ENCODE data around the gene VWA7.
A peak's percentile ranks its signal among the peaks of the same experiment; 100 is the strongest.
"Not testable (repeated sequence)": the region's sequence is repeated elsewhere in the genome, so short reads cannot be mapped to it uniquely, and the experiment has no call there.

VWA7 gene

GRCh38 chr6:31799781-31800180 lies 22.7 kb upstream of the VWA7 start:
- no peak for DNase-seq

GRCh38 chr6:31797588-31797987 lies 20.5 kb upstream of the VWA7 start:
- DNase-seq: no peak

DNA sequence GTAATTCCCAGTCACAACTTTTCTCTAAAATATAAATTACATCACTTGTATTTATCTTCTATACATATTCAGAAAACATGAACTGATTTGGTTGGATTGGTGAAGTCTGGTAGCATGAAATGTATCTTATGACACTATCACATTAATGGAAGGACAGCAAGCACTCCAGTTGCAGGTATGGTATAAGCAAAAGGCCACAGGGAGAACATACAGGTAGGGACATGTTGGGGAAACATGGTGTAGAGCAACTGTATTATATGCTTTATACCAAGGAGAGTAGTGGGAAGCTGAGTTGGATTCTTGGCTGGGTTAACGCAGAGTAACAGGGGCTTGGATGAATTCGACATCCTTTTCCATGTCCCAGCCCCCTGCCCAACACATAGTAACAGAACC lies 19.9 kb upstream of the VWA7 start:
- no peak for DNase-seq

DNA sequence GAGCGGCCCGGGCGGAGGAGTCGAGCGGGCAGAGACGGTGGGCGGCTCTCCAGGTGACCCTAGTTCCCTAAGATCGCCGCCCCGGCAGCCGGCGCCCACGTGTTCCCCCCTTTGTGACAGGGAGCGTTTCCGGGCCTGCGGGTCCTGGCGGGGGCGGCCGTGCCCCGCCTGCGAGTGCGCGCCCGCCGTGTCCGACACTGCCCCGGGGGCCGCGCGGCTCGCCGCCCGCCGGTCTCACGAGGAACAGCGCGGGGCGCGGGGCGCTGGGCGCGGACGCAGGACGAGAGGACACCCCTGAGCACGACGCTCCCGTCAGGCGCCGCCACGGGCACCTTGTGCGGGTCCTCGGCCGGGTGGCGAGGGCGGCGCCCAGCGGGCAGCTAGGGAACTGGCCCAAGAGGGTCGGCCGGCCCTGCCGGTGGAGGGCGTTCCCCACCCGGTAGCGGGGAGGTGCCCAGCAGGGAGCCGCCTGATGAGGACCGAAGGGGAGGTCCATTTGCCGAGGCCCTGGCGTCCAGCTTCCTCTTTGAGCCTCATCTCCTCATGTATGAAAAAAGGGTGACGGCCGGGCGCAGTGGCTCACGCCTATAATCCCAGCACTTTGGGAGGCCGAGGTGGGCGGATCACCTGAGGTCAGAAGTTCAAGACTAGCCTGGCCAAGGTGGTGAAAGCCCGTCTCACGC lies 18.6 kb upstream of the VWA7 start, which contains the start of gene VARS1:
TSS of gene VARS1 (minus strand) at position 137 of the 683 bp plus-strand sequence. CDS start 535 bp downstream, outside the sequence.
- peak; percentile 63 to 91 for DNase-seq

DNA sequence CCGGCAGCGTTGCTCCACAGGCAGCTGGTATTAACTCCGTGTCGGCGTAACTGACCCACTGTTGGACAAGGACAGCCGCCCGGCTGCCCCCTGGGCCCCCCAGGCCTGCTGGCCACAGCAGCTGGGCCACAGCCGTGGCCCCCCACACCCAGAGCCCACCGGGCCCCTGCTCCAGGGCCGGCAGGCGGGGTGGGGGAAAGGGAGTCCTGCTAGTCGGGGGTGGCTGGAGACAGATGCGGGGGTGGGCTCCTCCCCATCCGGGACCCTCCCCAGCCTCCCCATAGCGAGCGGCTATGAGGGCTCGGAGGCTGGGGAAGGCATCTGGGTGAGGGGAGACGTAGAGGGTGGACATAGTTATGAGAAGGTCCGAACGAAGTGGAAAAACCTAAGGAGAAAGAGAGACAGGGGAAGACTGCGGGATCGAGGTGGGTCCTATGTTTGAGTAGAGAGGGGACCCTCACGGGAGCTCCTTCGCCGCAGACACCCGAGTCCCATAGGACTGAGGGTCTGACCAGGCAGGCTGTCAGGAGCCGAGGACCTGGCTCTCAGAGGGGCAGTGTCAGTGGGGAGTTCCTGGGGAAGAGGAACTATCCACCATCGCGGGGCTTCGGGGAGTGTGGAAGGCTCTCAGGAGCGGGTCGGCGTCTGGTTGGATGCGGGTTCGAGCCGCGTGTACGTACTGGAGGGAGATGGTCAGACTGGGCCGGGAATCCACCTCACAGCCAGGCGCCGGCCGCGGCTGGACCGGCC lies 17.9 kb upstream of the VWA7 start:
- peak in 1 of 2 experiments; percentile 64 for DNase-seq

GRCh38 chr6:31794294-31794865 lies 17.3 kb upstream of the VWA7 start:
- DNase-seq: no peak

GRCh38 chr6:31793927-31794245 lies 16.8 kb upstream of the VWA7 start:
- DNase-seq: not testable (repeated sequence)

DNA sequence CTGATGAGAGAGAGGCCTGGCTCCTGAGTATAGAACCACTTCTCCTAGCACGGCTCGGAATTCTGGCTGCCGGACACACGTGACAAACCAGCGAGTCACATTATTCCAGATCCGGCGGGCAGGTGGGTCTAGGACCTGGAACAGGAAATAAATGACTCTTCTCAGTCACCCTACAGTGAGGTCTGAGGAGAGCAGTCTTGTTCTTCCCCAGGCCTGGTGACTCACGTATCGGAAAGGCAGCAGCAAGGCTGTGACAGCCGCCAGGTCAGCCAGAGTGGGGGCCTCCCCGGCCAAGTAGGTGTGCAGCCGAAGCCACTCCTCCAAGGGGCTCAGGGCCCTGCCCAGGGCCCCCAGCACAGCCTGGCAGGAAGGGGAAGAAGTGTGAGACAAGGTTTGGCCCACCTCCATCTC lies 15.6 kb upstream of the VWA7 start:
- no peak for DNase-seq

GRCh38 chr6:31792090-31792374 lies 14.9 kb upstream of the VWA7 start:
- DNase-seq: no peak

DNA sequence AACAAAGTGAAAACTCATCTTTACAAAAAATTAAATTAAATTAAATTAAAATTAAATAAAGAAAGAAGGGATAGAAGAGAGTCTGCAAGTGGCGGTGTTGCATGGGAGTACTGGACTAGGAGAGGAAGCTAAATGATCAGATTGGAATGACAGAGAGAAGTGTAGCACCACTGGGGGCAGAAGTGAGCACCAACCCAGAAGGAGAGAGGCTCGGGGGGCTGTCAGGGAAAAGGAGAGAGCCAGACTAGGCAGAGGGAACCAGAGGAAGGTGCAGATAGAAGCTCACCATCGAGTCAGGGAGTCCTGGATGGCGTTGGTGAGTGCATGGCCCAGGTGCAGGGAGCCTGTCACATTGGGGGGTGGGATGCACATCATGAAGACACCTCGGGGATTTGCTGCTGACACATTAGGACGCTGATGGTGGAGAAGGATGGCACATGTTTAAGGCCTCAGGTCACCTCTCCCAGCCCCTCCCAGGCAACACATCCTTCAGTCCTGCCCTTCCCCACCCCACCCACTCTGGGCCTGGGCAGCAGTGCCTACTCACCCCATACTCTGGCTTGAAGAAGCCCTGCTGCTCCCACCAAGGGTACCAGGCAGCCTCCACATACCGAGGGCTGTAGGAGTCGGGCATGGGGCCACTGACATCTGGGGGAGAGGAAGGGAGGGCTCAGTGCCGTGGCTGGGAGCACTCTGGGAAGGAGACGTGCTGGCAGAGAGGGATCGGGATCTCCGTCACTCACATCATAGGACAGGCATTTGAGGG lies 14.4 kb upstream of the VWA7 start:
- peak; percentile 49 to 50 for DNase-seq

- no peak for DNase-seq
Measured at GRCh38 chr6:31785475-31785874, 8.3 kb upstream of the VWA7 start.

GRCh38 chr6:31784098-31784925 lies 7.2 kb upstream of the VWA7 start:
- no peak for DNase-seq

DNA sequence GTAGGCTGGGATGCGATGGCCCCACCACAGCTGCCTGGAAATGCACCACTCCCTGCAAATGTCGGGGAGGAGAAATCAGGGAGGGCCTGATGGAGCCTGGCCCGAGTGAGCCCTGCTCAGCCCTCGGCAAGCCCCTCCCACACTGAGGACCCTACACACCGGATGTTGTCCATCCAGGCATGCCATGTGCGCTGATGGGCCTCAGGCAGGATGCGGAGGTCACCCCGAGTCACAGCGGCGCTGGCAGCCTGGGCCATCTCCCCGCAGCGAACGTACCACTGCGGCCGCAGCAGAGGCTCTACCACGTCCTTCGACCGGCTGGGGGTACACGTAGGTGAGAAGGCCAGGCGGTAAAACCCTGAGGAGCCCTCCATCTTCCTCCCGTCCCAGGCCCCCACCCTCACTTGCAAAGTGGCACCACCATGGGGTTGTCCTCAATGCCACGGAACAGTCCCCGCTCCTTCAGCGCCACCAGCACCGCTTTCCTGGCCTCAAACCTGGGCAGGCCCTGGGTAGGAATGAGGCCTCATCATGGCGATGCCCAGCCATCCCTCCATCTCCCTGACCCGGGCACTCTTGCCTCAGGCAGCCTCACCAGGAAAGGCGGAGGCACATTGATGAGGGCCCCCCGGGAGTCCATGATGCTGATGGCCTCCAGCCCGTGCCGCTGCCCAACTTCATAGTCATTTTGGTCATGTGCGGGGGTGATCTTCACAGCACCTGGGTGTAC lies 5.2 kb upstream of the VWA7 start:
- DNase-seq: no peak

DNA sequence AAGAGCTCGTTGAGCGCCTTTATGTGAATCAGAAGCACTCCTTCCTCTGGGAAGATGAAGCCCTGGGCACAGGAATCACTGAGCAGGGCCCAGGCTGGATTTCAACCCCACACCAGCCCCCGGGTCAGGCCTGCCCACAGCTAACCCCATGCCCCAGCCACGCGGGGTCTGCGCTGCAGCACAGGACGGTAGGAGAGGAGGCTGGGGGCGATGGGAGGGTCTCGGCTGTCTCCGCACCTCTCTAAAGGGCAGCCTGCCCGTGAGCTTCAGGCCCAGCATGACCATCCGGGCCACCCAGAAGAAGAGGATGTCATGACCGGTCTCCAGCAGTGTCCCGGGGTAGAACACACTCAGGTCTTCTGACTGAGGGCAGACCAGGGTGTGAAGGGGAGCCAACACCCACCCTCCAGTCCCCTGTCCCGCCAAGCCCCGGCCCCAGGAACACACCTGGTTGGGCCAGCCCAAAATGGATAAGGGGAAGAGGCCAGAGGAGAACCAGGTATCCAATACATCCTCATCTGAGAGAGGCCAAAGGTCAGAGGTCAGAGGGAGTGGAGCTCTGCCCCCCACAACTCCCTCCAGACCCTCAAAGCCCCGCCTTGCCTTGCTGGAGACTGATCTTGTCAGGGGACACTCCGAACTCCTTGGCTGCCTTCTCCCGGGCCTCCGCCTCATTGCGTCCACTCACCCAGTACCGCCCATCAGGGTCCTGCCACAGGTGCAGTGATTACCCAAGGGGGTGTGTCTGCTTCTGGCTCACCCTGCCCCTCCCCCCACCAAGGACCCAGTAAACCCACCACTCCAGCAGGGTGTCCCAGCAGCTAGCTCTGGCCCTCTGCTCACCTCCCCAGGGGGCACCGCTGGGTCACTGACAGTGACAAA lies 4.4 kb upstream of the VWA7 start:
- DNase-seq: no peak

GRCh38 chr6:31780507-31781243 lies 3.5 kb upstream of the VWA7 start:
- no peak for DNase-seq

- no peak for DNase-seq
Measured at GRCh38 chr6:31779908-31780307, 2.8 kb upstream of the VWA7 start.

- no peak for DNase-seq
Measured at GRCh38 chr6:31778999-31779885, 2.1 kb upstream of the VWA7 start.

DNA sequence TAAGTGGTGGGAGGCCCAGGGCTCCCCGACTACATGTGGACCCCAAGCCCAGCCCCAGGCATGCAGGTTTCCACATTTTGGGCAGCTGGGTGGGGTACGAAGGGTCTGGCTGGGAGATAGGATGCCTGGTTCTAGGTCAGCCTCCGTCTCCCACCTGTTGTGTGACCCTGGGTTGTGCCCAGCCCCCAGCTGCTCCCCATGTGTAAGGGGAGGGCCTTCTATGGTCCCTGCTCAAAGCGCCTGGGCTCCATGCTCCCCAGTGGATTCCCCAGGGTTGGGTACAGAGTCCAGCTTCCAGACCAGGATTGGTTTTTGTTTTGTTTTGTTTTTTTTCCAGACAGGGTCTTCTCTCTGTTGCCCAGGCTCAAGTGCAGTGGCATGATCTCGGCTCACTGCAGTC lies 1.1 kb upstream of the VWA7 start:
- DNase-seq: no peak

DNA sequence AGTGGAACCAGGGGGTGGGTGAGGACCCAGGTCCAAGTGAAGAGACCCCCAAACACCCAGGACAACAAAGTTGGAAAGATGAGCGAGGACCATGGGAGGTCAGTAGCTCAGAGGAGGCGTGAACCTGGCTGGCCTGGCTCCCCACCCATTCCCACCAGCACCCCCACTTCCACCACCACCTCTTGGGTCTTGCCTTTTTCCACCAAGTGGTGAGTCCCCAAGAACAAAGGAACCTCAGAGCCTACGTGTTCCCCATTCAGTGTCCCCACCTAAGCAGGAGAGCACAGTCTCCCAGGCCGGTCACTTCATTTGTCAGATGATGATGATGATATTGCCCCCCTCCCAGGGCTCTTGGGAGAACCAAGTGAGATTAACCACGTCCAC lies 531 bp upstream of the VWA7 start:
- DNase-seq: no peak
